ENCODE results near the gene TMA7B.
"Not testable (repeated sequence)": the region's sequence is repeated elsewhere in the genome, so short reads cannot be mapped to it uniquely, and the experiment has no call there.

Gene TMA7B

DNA sequence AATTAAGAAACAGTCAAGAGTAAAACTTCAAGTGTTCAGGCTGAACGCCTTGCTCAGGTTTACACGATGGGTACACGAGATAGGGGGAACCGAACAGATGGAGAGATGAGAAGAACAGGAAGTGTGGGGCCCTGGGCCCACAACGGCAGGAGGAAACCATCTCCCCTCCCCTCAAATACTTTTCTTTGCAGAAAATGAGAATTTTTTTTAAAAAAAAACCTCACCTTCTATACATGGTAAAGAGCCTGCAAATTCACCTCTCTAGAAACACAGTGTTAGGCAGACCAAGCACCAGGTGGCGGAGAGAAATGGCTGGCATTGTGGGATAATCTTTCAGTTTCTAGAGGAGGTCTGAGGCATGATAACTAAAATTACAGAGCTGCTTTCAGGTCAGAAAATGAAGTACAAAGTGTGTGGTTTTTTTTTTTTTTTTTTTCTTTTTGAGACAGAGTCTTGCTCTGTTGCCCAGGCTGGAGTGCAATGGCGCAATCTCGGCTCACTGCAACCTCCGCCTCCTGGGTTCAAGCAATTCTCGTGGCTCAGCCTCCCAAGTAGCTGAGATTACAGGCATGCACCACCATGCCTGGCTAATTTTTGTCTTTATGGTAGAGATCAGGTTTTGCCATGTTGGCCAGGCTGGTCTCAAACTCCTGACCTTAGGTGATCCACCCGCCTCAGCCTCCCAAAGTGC is 8.4 kb upstream of the TMA7B start:
- H3K4me3 ChIP-seq (ENCODE audit: insufficient read depth, low read depth, low read length, poor library complexity, severe bottlenecking) = peak overlapping the region; percentile 7
- peaks cover 55% of the 10 kb centered on the region for H3K36me3 ChIP-seq (ENCODE audit: control insufficient read depth, insufficient read depth, low read length)
- not testable (repeated sequence) for H3K9me3 ChIP-seq (ENCODE audit: control insufficient read depth, low read length); H3K27me3 ChIP-seq (replicated peaks; ENCODE audit: control insufficient read depth, insufficient read depth, low read length, poor library complexity, severe bottlenecking); DNase-seq
- H3K27ac ChIP-seq (ENCODE audit: insufficient read depth, low read length, poor library complexity, severe bottlenecking) = peak overlapping the region; percentile 38
- peaks cover 69% of the 10 kb centered on the region for H3K4me1 ChIP-seq (ENCODE audit: control insufficient read depth, insufficient read depth, low read length, poor library complexity, severe bottlenecking)

- peaks cover 61% of the 10 kb centered on the region for H3K36me3 ChIP-seq (ENCODE audit: control insufficient read depth, insufficient read depth, low read length)
- DNase-seq = no peak
- H3K27me3 ChIP-seq (replicated peaks; ENCODE audit: control insufficient read depth, insufficient read depth, low read length, poor library complexity, severe bottlenecking) = no peaks in the 10 kb centered on the region
- H3K27ac ChIP-seq (ENCODE audit: insufficient read depth, low read length, poor library complexity, severe bottlenecking) = peak overlapping the region; percentile 38
- peak overlapping the region; percentile 7 for H3K4me3 ChIP-seq (ENCODE audit: insufficient read depth, low read depth, low read length, poor library complexity, severe bottlenecking)
- no peaks in the 10 kb centered on the region for H3K9me3 ChIP-seq (ENCODE audit: control insufficient read depth, low read length)
- peaks cover 69% of the 10 kb centered on the region for H3K4me1 ChIP-seq (ENCODE audit: control insufficient read depth, insufficient read depth, low read length, poor library complexity, severe bottlenecking)
These were observed 7.8 kb upstream of the TMA7B start for GRCh38 chr22:39952347-39952746.

GRCh38 chr22:39953101-39953500 is 7.1 kb upstream of the TMA7B start:
- Histone ChIP-seq H3K4me3 (ENCODE audit: insufficient read depth, low read depth, low read length, poor library complexity, severe bottlenecking) (no peak overlapping the region), H3K27me3 (replicated peaks; ENCODE audit: control insufficient read depth, insufficient read depth, low read length, poor library complexity, severe bottlenecking) (no peaks in the 10 kb centered on the region), H3K36me3 (ENCODE audit: control insufficient read depth, insufficient read depth, low read length) (peaks cover 60% of the 10 kb centered on the region), H3K4me1 (ENCODE audit: control insufficient read depth, insufficient read depth, low read length, poor library complexity, severe bottlenecking) (peaks cover 67% of the 10 kb centered on the region), H3K27ac (ENCODE audit: insufficient read depth, low read length, poor library complexity, severe bottlenecking) (peak overlapping the region; percentile 38), H3K9me3 (ENCODE audit: control insufficient read depth, low read length) (no peaks in the 10 kb centered on the region)
- DNase-seq = no peak

- Histone ChIP-seq H3K36me3 (ENCODE audit: control insufficient read depth, insufficient read depth, low read length) (peaks cover 53% of the 10 kb centered on the region), H3K27me3 (replicated peaks; ENCODE audit: control insufficient read depth, insufficient read depth, low read length, poor library complexity, severe bottlenecking) (no peaks in the 10 kb centered on the region), H3K4me3 (ENCODE audit: insufficient read depth, low read depth, low read length, poor library complexity, severe bottlenecking) (no peak overlapping the region), H3K4me1 (ENCODE audit: control insufficient read depth, insufficient read depth, low read length, poor library complexity, severe bottlenecking) (peaks cover 64% of the 10 kb centered on the region), H3K27ac (ENCODE audit: insufficient read depth, low read length, poor library complexity, severe bottlenecking) (no peak overlapping the region), H3K9me3 (ENCODE audit: control insufficient read depth, low read length) (no peaks in the 10 kb centered on the region)
- DNase-seq = no peak
These were observed 5.6 kb upstream of the TMA7B start for GRCh38 chr22:39954584-39955055.

DNA sequence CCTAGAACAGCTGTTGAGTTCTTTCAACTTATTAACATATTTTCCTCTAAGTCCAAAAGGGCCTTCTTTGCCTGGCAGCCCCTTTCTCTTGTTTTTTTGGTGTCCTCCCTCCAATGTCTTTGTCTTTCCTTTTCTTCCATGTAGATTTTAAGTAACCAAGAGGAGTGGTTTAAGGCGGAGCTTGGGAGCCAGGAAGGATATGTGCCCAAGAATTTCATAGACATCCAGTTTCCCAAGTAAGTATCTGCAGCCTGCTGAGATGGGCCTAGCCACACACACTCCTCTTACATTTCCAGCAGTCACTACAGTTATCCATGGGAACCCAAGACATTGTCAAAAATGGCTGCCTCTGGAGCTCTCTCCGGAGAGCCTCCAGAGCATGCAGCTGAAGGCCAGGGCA is 4.5 kb upstream of the TMA7B start:
- H3K36me3 ChIP-seq (ENCODE audit: control insufficient read depth, insufficient read depth, low read length) = peaks cover 54% of the 10 kb centered on the region
- DNase-seq = no peak
- H3K27ac ChIP-seq (ENCODE audit: insufficient read depth, low read length, poor library complexity, severe bottlenecking) = no peak overlapping the region
- no peaks in the 10 kb centered on the region for H3K9me3 ChIP-seq (ENCODE audit: control insufficient read depth, low read length)
- H3K27me3 ChIP-seq (replicated peaks; ENCODE audit: control insufficient read depth, insufficient read depth, low read length, poor library complexity, severe bottlenecking) = no peaks in the 10 kb centered on the region
- H3K4me3 ChIP-seq (ENCODE audit: insufficient read depth, low read depth, low read length, poor library complexity, severe bottlenecking) = no peak overlapping the region
- peaks cover 60% of the 10 kb centered on the region for H3K4me1 ChIP-seq (ENCODE audit: control insufficient read depth, insufficient read depth, low read length, poor library complexity, severe bottlenecking)

DNA sequence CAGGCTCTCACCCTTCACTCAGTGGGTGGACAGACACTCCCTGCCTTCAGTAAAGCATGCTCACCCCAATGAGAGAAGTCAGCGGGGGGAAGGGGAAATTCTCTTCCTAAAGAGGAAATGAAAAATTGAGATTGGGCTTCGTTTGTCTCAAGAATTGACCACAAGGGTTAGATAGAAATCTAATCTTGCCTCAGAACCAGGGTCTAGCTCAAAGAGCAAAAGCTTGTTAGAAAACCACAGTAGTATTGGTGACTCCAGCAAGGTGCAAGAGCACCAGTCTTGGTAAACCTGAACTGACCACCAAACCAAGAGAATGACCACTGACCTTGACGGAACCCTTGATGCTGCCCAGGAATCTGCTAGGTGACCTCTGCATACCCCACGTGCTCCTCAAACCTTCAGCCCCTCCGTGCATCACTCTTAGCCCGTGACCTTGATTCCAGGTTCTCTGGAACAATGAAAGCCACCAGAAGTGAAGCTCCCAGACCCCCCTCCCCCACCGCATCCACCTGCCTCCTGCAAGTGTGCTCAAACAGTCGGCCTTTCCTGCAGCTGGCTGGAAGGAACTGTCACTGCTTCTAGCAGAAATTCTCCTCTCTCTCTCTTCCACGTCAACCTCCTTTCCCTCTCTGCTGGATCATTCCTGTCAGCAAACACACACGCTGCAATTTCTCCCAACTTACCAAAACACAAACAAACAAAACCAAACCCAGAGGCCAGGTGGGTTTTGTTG is 3.1 kb upstream of the TMA7B start:
- Histone ChIP-seq H3K27ac (ENCODE audit: insufficient read depth, low read length, poor library complexity, severe bottlenecking) (peak overlapping the region; percentile 36), H3K4me3 (ENCODE audit: insufficient read depth, low read depth, low read length, poor library complexity, severe bottlenecking) (no peak overlapping the region), H3K27me3 (replicated peaks; ENCODE audit: control insufficient read depth, insufficient read depth, low read length, poor library complexity, severe bottlenecking) (no peaks in the 10 kb centered on the region), H3K4me1 (ENCODE audit: control insufficient read depth, insufficient read depth, low read length, poor library complexity, severe bottlenecking) (peaks cover 57% of the 10 kb centered on the region), H3K9me3 (ENCODE audit: control insufficient read depth, low read length) (no peaks in the 10 kb centered on the region), H3K36me3 (ENCODE audit: control insufficient read depth, insufficient read depth, low read length) (peaks cover 67% of the 10 kb centered on the region)
- no peak for DNase-seq

GRCh38 chr22:39958009-39958711 is 2.0 kb upstream of the TMA7B start:
- no peaks in the 10 kb centered on the region for H3K27me3 ChIP-seq (replicated peaks; ENCODE audit: control insufficient read depth, insufficient read depth, low read length, poor library complexity, severe bottlenecking)
- no peak for DNase-seq
- H3K9me3 ChIP-seq (ENCODE audit: control insufficient read depth, low read length) = no peaks in the 10 kb centered on the region
- peaks cover 46% of the 10 kb centered on the region for H3K4me1 ChIP-seq (ENCODE audit: control insufficient read depth, insufficient read depth, low read length, poor library complexity, severe bottlenecking)
- peaks cover 72% of the 10 kb centered on the region for H3K36me3 ChIP-seq (ENCODE audit: control insufficient read depth, insufficient read depth, low read length)
- H3K27ac ChIP-seq (ENCODE audit: insufficient read depth, low read length, poor library complexity, severe bottlenecking) = no peak overlapping the region
- H3K4me3 ChIP-seq (ENCODE audit: insufficient read depth, low read depth, low read length, poor library complexity, severe bottlenecking) = no peak overlapping the region

DNA sequence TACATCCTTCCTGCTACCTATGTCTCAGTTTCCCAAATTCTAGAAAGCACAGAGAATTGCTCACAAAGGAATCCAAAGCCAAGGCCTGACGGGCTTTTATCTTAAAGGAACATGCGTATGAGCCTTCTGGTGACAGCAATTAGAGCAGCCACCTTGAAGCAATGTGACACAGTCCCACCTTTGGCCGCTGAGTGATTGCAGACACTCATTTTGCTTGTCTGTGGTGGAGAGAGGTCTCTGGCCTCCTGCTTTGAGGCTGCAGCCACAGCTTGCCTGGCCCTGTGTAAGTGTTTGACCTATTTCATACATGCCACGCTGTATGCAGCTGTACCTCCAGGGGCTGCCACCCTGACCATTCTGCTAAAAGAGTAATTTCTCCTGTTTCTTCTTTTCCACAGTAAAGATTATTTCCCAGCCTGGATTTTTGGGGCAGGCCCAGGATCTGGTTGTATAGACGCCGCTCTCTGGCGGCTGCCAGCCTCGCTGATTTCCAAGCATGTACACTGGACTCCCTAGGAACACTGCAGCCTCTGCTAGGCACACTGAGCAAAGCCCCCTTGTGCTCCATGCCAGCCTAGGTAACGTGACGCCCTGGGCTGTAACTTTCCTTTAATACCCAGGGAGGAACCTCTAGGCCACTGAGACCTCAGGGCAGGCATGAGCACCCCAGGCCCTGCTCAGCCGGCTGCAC is 1.1 kb upstream of the TMA7B start:
- Histone ChIP-seq H3K36me3 (ENCODE audit: control insufficient read depth, insufficient read depth, low read length) (peaks cover 77% of the 10 kb centered on the region), H3K27ac (ENCODE audit: insufficient read depth, low read length, poor library complexity, severe bottlenecking) (peak overlapping the region; percentile 37), H3K4me3 (ENCODE audit: insufficient read depth, low read depth, low read length, poor library complexity, severe bottlenecking) (no peak overlapping the region), H3K9me3 (ENCODE audit: control insufficient read depth, low read length) (no peaks in the 10 kb centered on the region), H3K4me1 (ENCODE audit: control insufficient read depth, insufficient read depth, low read length, poor library complexity, severe bottlenecking) (peaks cover 42% of the 10 kb centered on the region), H3K27me3 (replicated peaks; ENCODE audit: control insufficient read depth, insufficient read depth, low read length, poor library complexity, severe bottlenecking) (no peaks in the 10 kb centered on the region)
- no peak for DNase-seq

DNA sequence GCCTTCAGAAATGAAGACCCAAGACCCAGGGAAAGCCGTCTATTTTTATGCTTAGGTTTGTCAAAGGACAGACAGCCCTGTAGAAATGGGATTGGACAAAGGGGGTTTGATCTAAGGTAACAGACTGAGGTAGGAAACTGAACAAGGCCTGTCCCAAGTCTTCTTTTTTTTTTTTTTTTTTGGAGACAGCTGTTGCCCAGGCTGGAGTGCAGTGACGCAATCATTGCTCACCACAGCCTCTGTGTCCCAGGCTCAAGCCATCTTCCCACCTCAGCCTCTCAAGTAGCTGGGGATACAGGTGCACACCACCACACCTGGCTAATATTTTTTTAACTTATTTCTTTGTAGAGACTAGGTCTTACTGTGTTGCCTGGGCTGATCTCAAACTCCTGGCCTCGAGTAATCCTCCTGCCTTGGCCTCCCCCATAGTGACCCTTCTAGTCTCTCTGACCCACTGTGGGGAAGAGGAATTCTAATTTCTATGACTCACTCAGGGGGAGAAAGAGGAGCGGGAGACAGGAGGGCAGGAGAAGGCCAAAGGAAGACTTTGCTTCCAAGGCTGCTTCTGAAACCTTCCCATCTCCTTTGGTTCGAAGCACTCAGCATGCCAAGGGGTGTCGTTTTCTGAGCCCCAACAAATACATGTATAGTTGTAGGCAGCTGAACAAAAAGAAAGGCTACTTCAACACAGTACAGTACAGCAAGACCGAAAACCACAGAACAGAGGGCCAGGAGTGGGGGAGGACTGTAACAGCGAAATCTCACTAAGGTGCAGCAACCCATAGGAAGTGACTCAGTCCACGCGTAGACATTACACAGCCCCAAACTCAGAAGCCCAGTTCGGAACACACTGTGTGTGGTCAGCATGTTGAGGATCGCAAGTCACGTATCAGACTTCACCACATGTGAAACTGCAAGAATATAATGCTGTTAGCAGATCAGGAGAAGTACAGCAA is 872 bp downstream of the TMA7B start:
- Histone ChIP-seq H3K9me3 (ENCODE audit: control insufficient read depth, low read length) (no peaks in the 10 kb centered on the region), H3K4me3 (ENCODE audit: insufficient read depth, low read depth, low read length, poor library complexity, severe bottlenecking) (no peak overlapping the region), H3K27me3 (replicated peaks; ENCODE audit: control insufficient read depth, insufficient read depth, low read length, poor library complexity, severe bottlenecking) (no peaks in the 10 kb centered on the region), H3K36me3 (ENCODE audit: control insufficient read depth, insufficient read depth, low read length) (peaks cover 83% of the 10 kb centered on the region), H3K27ac (ENCODE audit: insufficient read depth, low read length, poor library complexity, severe bottlenecking) (peak overlapping the region; percentile 54), H3K4me1 (ENCODE audit: control insufficient read depth, insufficient read depth, low read length, poor library complexity, severe bottlenecking) (peaks cover 37% of the 10 kb centered on the region)
- DNase-seq = peak; percentile 24 to 47 (median 46)
